Stimulated activated CD8-positive, alpha-beta memory T cell treated with anti-CD3 and anti-CD28 coated beads, Interleukin-7, amount 100 ng/mL, for 1 hour (primary cell): ENCODE data around the gene OR3A3.
"Not testable (repeated sequence)": the region's sequence is repeated elsewhere in the genome, so short reads cannot be mapped to it uniquely, and the experiment has no call there.

Experiments used
- DNase-seq, 2 donors: peaks; one replicate each; pipeline ENCODE4 v3.0.0-alpha.2; 2020; ENCODE audit warnings: low read depth in 2 of 2

OR3A3 gene

DNA sequence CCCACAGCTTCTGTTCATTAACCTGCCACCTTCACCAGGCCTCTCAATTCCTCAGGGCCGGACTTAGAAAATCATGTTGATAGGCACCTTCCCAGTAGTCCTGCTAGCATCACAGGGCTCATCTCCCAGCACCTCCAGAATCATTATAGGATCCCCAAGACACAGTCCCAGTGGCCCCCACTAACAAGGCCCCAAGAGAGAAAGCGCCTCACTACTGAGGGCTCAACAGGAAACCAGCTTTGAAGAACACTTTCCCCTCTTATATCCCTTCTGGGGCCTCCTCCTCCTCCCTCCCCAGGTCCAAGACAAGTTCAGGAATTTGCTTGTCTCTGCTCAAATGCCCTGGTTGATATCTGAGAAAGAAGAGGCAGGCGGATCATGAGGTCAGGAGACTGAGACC lies at the start of gene OR3A3:
Gene OR3A3 (plus strand): TSS at position 301 of the 400 bp plus-strand sequence.
- no peak for DNase-seq

DNA sequence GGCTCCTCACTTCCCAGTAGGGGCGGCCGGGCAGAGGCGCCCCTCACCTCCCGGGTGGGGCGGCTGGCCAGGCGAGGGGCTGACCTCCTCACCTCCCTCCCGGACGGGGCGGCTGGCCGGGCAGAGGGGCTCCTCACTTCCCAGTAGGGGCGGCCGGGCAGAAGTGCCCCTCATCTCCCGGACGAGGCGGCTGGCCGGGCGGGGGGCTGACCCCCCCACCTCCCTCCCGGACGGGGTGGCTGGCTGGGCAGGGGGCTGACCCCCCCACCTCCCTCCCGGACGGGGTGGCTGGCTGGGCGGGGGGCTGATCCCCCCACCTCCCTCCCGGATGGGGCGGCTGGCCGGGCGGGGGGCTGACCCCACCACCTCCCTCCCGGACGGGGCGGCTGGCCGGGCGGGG lies 40.0 kb upstream of the OR3A3 start:
- not testable (repeated sequence) for DNase-seq

DNA sequence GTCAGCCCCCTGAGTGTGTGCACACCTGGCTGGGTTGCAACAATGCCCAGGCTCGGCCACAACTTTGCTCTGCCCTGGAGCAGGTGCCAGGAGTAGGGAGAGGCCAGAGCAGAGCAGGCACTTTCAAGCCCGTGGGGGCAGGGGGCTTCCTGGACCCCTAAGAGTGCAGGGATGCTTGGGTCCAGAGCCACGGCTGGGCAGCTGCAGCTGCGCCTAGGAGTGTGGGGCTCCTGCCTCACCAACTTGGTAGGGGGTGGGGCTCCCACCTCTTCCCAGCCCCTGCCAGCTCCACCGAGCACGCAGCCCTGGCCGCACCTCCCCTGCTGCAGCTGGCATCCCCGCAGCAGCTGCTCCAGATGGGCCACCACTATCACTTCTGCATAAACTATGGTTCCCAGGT lies 32.8 kb upstream of the OR3A3 start:
- no peak for DNase-seq

DNA sequence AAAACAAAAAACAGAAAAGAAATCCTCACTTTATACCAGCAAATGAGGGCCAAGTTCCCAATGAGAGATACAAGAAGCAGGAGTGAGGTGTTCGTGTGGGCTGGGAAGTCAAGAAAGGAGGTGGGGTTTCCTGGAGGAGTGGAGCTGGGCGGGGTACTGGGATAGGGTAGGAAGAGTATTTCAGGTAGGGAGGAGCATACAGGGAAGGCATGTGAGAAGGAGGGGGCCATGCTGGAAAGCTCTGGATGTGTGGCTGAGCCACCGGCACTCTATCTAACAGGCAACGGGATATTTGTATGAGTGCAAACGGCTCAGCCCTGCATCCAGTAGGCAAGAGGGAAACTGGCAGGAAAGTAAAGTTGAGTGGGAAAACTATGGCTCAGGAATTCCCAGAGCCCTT lies 29.2 kb upstream of the OR3A3 start:
- no peak for DNase-seq

DNA sequence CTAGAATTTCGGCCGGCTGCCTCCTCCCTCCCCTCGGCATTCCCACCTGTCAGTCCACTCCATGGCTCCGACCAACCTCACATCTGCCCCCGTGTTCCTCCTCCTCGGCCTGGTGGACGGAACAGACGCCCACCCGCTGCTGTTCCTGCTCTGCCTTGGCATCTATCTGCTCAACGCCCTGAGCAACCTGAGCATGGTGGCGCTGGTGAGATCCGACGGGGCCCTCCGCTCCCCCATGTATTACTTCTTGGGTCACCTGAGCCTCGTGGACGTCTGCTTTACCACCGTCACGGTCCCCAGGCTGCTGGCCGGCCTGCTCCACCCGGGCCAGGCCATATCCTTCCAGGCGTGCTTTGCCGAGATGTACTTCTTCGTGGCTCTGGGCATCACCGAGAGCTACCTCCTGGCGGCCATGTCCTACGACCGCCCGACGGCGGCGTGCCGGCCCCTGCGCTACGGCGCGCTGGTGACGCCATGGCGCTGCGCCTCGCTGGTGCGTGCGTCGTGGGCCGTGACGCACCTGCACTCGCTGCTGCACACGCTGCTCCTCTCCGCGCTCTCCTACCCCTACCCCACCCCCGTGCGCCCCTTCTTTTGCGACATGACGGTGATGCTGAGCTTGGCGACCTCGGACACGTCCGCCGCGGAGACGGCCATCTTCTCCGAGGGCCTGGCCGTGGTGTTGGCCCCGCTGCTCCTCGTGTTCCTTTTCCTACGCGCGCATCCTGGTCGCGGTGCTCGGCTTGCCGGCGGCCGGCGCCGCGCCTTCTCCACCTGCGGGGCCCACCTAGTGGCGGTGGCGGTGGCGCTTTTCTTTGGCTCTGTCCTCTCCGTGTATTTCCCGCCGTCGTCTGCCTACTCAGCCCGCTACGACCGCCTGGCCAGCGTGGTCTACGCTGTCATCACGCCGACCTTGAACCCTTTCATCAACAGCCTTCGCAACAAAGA lies 25.0 kb upstream of the OR3A3 start, which contains the start of gene OR3A2:
Gene OR3A2 (minus strand): TSS at position 440 of the 948 bp plus-strand sequence.
- DNase-seq: no peak

DNA sequence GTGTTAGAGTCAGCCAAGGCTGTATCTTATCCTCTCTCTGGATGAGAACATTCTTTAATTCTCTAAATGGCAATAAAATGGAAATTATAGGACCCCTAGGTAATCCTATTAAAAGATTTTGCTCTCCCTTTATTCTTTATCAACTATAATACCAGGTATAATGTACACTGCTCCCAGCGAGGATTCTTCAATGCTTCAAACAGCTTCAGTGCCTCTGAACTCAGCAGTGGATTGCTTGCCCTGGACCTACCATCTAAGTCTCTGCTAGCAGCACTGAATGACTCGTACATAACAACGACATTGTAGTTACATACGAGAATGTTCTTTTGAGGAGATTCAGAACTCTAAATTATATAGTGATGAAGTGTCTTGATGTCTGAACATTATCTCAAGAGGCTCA lies 21.4 kb upstream of the OR3A3 start:
- no peak for DNase-seq

DNA sequence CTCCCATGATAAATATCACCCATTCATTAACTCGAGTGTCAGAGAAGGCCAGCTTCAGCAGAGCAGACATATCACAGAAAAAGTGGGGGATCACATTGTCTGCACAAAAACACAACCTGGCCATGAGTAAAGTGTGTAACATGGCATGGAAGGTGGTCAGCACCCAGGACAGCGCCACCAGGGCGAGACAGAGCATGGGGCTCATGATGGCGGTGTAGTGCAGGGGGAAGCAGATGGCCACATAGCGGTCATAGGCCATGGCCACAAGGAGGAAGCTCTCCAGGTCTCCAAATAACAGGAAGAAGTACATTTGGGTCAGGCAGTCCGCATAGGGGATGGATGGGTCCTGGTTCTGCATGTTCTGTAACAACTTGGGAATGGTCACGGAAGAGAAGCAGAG lies 13.4 kb upstream of the OR3A3 start:
- not testable (repeated sequence) for DNase-seq

DNA sequence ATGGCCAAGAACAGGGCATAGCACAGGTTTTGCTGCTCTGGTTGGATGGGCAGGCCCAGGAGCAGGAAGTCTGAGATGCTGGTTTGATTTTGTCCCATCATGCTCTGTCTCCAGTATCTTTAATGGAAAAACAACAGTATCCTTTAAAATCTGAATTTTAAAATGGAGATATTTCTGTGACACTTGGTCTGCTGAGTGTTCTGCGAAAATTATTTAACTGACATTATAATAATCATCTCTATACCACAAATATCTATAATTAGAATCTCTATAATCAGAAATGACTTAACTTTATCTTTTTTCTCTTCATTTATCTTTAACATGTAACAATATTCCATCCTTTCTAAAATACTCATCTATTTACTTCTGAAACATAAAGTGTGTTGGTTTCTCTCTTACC lies 12.9 kb upstream of the OR3A3 start, which contains the start of gene OR1E1:
Gene OR1E1 (minus strand): TSS at position 101 of the 400 bp plus-strand sequence. CDS start 0 bp downstream, at position 101.
- DNase-seq: no peak

DNA sequence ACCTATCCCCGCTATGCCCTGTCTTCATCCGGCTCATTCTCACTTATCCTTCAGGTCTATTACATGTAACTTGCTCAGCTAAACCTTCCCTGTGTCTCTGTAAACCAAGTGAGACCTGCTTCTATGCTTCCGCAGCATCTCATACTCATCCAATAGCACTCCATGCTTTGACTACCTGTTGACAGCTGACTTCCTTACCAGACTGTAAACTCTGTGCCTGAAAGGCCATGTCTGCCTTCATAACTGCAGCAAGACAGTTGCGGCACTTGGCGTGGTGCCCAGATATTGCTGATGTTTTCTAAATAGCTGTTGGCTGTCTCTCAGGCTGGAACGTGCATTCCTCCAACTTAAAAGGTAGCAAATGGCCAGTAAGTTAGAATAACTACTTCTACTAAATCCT lies 11.1 kb upstream of the OR3A3 start:
- no peak for DNase-seq

DNA sequence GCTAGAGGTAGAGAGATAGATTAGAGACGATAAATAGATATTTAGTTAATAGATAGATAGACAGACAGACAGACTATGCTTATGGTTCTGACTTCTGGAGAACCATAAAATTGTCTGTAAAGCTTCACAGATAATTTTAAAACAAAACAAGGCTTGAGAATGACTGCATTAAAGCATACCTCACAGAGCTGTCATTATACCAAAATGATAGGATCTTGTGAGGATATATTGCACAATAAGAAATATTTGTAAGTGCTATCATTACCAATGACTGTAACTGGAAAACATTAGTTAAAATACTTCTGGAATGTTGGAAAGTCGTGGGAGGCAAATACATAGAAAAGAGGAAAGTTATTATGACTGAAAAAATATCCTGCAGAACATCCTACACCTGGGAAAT lies 9.4 kb upstream of the OR3A3 start:
- no peak for DNase-seq

DNA sequence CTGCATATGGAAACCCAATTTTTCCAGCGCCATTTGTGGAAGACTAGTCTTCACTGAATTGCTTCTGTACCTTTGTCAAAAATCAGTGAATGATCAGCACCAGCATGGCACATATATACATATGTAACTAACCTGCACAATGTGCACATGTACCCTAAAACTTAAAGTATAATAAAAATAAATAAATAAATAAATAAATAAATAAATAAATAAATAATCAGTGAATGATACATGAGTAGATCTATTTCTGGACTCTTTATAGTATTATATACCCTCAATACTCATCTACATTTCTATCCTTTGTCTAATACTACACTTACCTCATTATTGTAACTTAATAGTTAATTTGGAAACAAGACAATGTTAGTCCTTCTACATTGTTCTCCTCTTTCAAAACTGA lies 7.3 kb upstream of the OR3A3 start:
- DNase-seq: not testable (repeated sequence)

DNA sequence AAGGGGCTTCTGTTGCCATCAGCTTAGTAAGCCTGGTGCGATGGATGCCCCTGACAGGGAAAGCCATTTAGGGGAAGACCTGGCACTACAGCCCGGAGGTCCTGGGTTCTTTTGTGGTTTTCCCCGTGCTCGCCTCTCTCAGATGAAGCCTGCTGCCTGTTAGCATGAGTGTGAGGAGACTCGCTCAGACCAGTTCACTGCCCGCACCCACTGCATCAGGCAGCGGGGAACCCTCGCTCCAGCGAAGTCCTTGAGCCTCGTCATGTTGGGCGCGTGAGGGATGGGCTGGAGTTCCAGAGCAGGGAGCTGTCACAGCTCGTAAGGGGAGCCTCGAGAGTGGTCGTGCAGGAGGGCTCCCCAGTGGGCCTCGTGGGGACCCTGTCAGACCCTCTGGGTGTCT lies 1.0 kb downstream of the OR3A3 start:
- DNase-seq: not testable (repeated sequence)

DNA sequence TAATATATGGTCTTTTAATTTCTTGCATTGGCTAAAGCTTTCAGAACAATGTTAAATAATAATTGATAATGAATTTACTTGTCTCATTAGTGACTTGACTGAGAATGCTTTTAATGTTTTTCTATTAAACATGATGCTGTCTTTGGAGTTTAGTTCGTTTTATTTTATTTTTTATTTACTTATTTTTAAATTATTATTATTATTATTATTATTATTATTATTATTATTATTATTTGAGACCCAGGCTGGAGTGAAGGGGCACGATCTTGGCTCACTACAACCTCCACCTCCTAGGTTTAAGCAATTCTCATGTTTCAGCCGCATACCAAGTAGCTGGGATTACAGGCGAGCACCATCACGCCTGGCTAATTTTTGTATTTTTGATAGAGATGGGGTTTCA lies 4.4 kb downstream of the OR3A3 start:
- no peak for DNase-seq

DNA sequence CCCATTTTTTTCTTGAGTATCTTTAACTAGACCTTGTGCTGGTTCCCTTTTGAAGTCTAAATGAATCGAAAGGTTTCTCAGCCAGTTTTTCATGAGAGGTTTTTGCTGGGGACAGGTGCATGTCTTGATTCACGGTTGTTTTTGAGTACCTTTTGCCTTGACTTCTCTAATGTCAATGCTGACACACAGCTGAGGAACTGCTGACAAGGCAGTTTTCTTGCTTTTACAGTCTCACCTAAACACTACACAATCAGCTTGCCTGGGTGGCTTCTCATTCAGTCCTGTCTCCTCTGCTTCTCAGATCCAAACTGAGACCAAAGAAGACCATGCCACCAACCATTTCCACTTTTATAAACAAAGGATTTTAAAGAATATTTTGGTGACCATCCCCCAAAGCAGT lies 7.1 kb downstream of the OR3A3 start:
- no peak for DNase-seq

DNA sequence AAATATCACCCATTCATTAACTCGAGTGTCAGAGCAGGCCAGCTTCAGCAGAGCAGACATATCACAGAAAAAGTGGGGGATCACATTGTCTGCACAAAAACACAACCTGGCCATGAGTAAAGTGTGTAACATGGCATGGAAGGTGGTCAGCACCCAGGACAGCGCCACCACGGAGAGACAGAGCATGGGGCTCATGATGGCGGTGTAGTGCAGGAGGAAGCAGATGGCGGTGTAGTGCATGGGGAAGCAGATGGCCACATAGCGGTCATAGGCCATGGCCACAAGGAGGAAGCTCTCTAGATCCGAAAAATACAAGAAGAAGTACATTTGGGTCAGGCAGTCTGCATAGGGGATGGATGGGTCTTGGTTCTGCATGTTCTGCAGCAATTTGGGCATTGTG lies 22.0 kb downstream of the OR3A3 start:
- not testable (repeated sequence) for DNase-seq

DNA sequence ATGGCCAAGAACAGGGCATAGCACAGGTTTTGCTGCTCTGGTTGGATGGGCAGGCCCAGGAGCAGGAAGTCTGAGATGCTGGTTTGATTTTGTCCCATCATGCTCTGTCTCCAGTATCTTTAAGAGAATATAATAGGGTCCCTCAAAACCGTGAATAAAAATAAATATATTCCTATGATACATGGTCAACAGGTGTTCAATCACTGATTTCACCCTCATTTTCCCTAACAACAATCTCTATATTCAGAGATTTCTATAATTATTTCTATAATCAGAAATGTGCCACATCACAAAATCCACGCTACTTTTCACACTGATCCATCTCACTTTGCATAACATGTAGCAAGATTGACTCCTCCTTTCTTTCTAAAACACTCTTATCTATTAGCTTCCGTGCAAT lies 22.6 kb downstream of the OR3A3 start, which contains the start of gene OR1E2:
Gene OR1E2 (minus strand): TSS at position 101 of the 400 bp plus-strand sequence. CDS start 0 bp downstream, at position 101.
- DNase-seq: no peak

DNA sequence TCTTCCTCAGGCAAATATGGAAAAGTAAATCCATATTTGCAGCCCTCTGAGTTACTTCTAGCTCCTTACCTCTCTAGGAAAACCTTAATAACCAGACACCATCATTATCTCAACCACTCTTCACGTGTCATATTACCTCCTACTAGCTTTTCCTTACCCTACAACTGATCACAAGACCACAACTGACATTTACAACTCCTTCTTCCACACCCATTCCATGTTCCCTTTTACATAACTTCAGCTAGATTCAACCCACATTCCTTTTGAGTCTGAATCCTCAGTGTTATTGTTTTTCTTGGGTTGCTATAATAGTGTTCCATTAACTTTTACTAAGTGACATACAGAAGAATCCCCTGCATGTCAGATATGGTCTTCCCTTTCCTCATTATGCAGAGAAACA lies 27.2 kb downstream of the OR3A3 start:
- DNase-seq: no peak

DNA sequence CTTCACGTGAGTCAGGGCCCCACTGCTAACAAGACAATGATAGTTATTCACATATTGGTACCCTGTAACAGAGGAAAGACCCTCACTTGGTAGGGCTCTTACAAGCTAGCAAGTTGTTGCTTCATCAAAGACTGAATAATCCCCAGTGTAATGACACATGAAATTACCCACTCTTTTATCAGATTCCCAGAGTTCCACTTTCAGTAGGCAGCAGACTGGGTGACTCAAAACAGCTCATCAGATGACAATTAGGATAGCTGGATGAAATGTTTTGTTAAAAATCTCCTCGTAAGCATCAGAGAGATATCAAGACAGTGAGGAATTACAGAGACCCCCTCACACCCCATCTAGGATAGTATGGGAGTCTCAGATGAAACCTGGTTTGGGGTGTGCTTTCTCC lies 29.3 kb downstream of the OR3A3 start:
- no peak for DNase-seq

DNA sequence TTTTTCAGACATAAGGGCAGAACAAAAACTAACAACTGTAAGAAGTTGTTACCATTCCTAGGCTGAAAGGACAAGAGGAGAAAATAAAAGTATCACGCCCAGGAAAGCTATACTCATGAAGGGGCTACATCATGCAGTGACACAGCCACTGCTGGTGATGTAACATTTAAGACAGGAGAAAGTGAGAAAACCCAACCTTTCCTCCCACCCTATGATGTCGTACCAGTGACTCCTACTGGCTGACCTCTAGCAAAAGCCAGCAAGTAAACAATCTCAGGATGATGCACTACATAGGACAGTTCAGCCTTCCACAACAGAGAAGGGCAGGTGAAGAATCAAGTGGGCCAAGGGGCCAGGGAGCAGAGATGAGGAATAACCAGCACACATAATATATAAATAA lies 36.5 kb downstream of the OR3A3 start:
- no peak for DNase-seq

DNA sequence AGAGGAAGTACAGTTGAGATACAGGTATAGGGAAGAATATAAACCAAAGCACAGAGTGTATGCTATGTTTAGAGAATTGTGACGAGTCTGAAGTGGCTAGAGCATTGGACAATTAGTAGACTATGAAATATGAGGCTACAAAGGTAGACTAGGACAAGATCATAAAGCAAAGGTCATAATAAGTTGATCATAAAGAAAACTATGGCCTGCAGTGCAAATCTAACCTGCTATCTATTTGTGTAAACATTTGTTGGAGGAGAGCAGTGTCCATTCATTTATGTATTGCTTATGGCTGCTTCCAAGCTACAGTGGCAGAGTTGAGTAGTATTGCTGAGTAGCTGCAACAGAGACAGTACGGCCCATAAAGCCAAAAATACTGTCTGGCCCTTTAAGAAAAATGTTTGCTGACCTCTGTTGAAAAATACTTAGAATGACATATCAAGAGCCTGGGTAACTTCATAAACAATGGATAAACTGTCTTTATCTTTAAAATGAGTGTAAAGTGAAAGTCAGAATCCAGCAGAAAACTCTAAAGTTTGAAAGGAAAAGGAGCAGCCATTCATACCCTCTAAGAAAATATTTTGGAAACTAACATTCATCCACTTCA lies 37.0 kb downstream of the OR3A3 start:
- DNase-seq: no peak

DNA sequence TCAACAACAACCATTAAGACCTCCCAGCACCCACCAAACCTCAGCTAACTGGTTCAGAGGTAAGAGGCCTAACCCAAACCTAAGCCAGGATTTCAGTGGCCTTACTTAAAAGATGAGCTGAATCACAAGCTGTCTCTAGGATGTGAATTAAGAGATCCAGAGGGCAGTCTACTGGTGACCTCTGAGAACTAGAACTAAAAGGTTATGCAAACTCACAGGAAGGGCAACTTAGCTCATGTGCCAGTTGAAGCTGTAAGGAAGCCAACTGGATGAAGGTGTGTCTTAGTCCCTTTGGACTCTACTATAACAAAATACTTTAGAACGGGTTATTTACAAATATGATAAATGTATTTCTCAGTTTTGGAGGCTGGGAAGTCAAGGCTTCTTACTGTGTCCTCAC lies 55.2 kb downstream of the OR3A3 start:
- DNase-seq: not testable (repeated sequence)

DNA sequence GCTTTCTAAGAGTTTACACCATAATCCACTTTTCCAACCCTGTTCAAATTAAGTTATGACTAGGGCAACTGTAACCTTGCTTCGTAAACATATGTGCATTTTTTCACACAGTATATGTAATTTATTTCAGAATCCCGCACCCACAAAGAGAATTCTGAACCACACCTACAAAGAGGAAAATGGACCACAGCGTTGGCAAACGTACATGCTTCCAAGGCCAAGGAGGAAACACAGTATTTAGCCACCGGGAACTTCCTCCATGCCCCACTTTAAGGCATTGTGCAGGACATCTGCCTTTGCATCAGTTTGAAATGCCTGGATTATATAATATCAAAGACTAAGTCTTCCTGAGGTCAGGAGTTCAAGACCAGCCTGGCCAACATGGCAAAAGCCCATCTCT lies 58.4 kb downstream of the OR3A3 start:
- no peak for DNase-seq

DNA sequence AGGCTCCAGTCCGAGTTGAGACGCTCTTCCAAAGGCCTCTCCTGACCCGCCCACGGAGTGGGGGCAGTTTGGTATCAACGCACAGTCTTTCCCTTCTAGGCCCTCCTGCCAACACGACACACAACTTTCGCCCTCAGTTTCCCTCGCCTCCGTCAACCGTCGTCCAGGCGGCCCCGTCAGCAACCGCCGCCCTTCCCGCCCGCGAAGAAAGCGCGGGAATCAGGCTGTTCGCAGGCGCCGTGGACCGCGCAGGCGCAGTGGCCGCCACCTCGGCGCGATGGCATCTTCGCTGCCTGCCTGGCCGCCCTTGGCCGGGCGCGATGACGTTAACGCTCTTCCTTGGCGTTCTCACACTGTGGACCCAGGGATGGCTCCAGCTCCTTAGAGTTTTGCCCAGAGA lies 60.4 kb downstream of the OR3A3 start, which contains the start of gene SPATA22:
Gene SPATA22 (minus strand): TSS at position 221 of the 400 bp plus-strand sequence. CDS start 2,494 bp downstream, outside the sequence.
- no peak for DNase-seq
